CD8-positive, alpha-beta memory T cell (primary cell): ENCODE results near the gene PSORS1C2. TPM values are rescaled to one million over a fixed set of nuclear protein-coding genes. Genes with fewer than 3 reads are reported as not detected.

Source experiments
- CTCF ChIA-PET: fragments of 350-600 bp; sonication (Branson Sonifier 250); formaldehyde crosslinking; loops from one replicate; lab custom pipeline; 2021; ENCODE audit warnings: antibody characterized with exemption; lab: Charles Lee
- POLR2A ChIA-PET: fragments of 350-600 bp; sonication (Branson Sonifier 250); formaldehyde crosslinking; loops from one replicate; lab custom pipeline; 2021; ENCODE audit warnings: antibody characterized with exemption; lab: Charles Lee
- DNase-seq, 5 donors: peaks; one replicate each; pipeline versions ENCODE4 v3.0.0 to v3.0.0-alpha.2; 2020 to 2022; ENCODE audit warnings: mixed read lengths in 1 of 5
- H3K27ac ChIP-seq: one replicate; pipeline ENCODE4 v1.7.0; 2013; ENCODE audit warnings: low read depth, mild to moderate bottlenecking, low read length, moderate library complexity
- H3K27me3 ChIP-seq: 2 replicates; pipeline ENCODE4 v1.7.0; 2013; ENCODE audit warnings: low read length, mild to moderate bottlenecking; ENCODE audit not compliant: insufficient read depth, poor library complexity, severe bottlenecking
- H3K36me3 ChIP-seq: 2 replicates; pipeline ENCODE4 v1.7.0; 2013; ENCODE audit warnings: mild to moderate bottlenecking, low read length, moderate library complexity; ENCODE audit not compliant: insufficient read depth
- H3K4me1 ChIP-seq: 2 replicates; pipeline ENCODE4 v1.7.0; 2013; ENCODE audit warnings: mild to moderate bottlenecking, low read length, moderate library complexity; ENCODE audit not compliant: insufficient read depth
- H3K4me3 ChIP-seq: 2 replicates; pipeline ENCODE4 v1.7.0; 2013; ENCODE audit warnings: mild to moderate bottlenecking, low read length
- H3K9me3 ChIP-seq: 2 replicates; pipeline ENCODE4 v1.7.0; 2013; ENCODE audit warnings: mild to moderate bottlenecking, low read length
- H3K27ac Mint-ChIP-seq, 8 donors: one replicate each; pipeline ENCODE4 v1.8.0; 2020 to 2021; ENCODE audit warnings: mixed read lengths in 8 of 8, mild to moderate bottlenecking in 6 of 8, inconsistent platforms in 3 of 8, moderate library complexity in 3 of 8
- H3K27me3 Mint-ChIP-seq, 2 donors: one replicate each; pipeline ENCODE4 v1.8.0; 2020 to 2021; ENCODE audit warnings: mixed read lengths in 2 of 2, mild to moderate bottlenecking in 1 of 2, moderate library complexity in 1 of 2
- H3K36me3 Mint-ChIP-seq, 3 donors: one replicate each; pipeline ENCODE4 v1.8.0; 2020 to 2021; ENCODE audit warnings: mixed read lengths in 3 of 3, inconsistent platforms in 1 of 3, mild to moderate bottlenecking in 1 of 3
- H3K4me1 Mint-ChIP-seq, 3 donors: one replicate each; pipeline ENCODE4 v1.8.0; 2020 to 2021; ENCODE audit warnings: mixed read lengths in 3 of 3, inconsistent platforms in 1 of 3, mild to moderate bottlenecking in 1 of 3
- H3K4me3 Mint-ChIP-seq, 7 donors: one replicate each; pipeline ENCODE4 v1.8.0; 2020 to 2021; ENCODE audit warnings: mixed read lengths in 7 of 7, mild to moderate bottlenecking in 6 of 7, moderate library complexity in 4 of 7, inconsistent platforms in 2 of 7
- H3K9me3 Mint-ChIP-seq, 5 donors: one replicate each; pipeline ENCODE4 v1.8.0; 2020 to 2022; ENCODE audit warnings: mixed read lengths in 5 of 5, mild to moderate bottlenecking in 3 of 5, moderate library complexity in 2 of 5, inconsistent platforms in 1 of 5
- polyA plus RNA-seq: library from polyadenylated mRNA; unstranded; fragments of 300-500 nt; fragmentation: Illumina TruSeq; gene quantifications from one replicate; pipeline ENCODE4 v1.2.3, GENCODE V29; 2021
- total RNA-seq, 2 experiments: library from RNA; stranded (reverse); gene quantifications; one replicate each; pipeline ENCODE4 v1.2.3, GENCODE V29; 2021

PSORS1C2 gene
- total and polyA plus RNA-seq, 3 experiments from 2014 or later, result not detected

GRCh38 chr6:31091680-31092079 lies 47.2 kb downstream of the PSORS1C2 start:
- ChIA-PET POLR2A (no interaction called here), CTCF (interaction anchor here (0.8 to 3.3 kb wide), 3 partner anchors 11 to 258 kb away, joined by 3 to 22 read pairs (median 3); no protein-coding TSS in a partner anchor)
- H3K27ac Mint-ChIP-seq, result no peak overlapping the region
- Histone ChIP-seq H3K9me3 (no peaks in the 10 kb centered on the region), H3K27ac (no peak overlapping the region), H3K27me3 (no peaks in the 10 kb centered on the region), H3K4me3 (no peak overlapping the region), H3K4me1 (peaks cover 38% of the 10 kb centered on the region), H3K36me3 (no peaks in the 10 kb centered on the region)
- H3K9me3 Mint-ChIP-seq, result no peaks in the 10 kb centered on the region
- H3K4me1 Mint-ChIP-seq, result peaks cover 29 to 39% (median 30%) of the 10 kb centered on the region in 3 donors
- DNase-seq, result no peak
- H3K36me3 Mint-ChIP-seq, result no peaks in the 10 kb centered on the region
- H3K27me3 Mint-ChIP-seq, result peaks cover 0 to 3% of the 10 kb centered on the region in 2 donors
- no peak overlapping the region for H3K4me3 Mint-ChIP-seq

GRCh38 chr6:31090973-31091364 lies 47.9 kb downstream of the PSORS1C2 start:
- no peak overlapping the region for H3K4me3 Mint-ChIP-seq
- CTCF ChIA-PET, result interaction anchor here (0.8 to 2.0 kb wide), 4 partner anchors 11 to 257 kb away, joined by 3 to 5 read pairs (median 3); no protein-coding TSS in a partner anchor
- no peak overlapping the region for H3K4me3 ChIP-seq
- no peaks in the 10 kb centered on the region for H3K9me3 ChIP-seq
- H3K36me3 ChIP-seq, result no peaks in the 10 kb centered on the region
- no peaks in the 10 kb centered on the region for H3K27me3 ChIP-seq
- H3K27ac ChIP-seq, result no peak overlapping the region
- no peaks in the 10 kb centered on the region for H3K36me3 Mint-ChIP-seq
- POLR2A ChIA-PET, result no interaction called here
- DNase-seq, result no peak
- peaks cover 23 to 32% (median 24%) of the 10 kb centered on the region in 3 donors for H3K4me1 Mint-ChIP-seq
- H3K27ac Mint-ChIP-seq, result peak overlapping the region in 1 of 8 donors; percentile 50
- no peaks in the 10 kb centered on the region for H3K9me3 Mint-ChIP-seq
- peaks cover 32% of the 10 kb centered on the region for H3K4me1 ChIP-seq
- peaks cover 0 to 3% of the 10 kb centered on the region in 2 donors for H3K27me3 Mint-ChIP-seq

- H3K27me3 Mint-ChIP-seq, result peaks cover 0 to 7% of the 10 kb centered on the region in 2 donors
- H3K4me3 Mint-ChIP-seq, result no peak overlapping the region
- no peak overlapping the region for H3K27ac ChIP-seq
- H3K36me3 ChIP-seq, result no peaks in the 10 kb centered on the region
- no peaks in the 10 kb centered on the region for H3K36me3 Mint-ChIP-seq
- H3K4me1 ChIP-seq, result peaks cover 27% of the 10 kb centered on the region
- peaks cover 19 to 26% (median 20%) of the 10 kb centered on the region in 3 donors for H3K4me1 Mint-ChIP-seq
- POLR2A ChIA-PET, result no interaction called here
- H3K4me3 ChIP-seq, result no peak overlapping the region
- no peaks in the 10 kb centered on the region for H3K9me3 Mint-ChIP-seq
- H3K27ac Mint-ChIP-seq, result no peak overlapping the region
- CTCF ChIA-PET, result interaction anchor here (1.0 to 2.0 kb wide), 3 partner anchors 11 to 36 kb away, joined by 3 to 5 read pairs (median 3); no protein-coding TSS in a partner anchor
- no peak for DNase-seq
- no peaks in the 10 kb centered on the region for H3K27me3 ChIP-seq
- no peaks in the 10 kb centered on the region for H3K9me3 ChIP-seq
Observed at GRCh38 chr6:31090275-31090972, 48.4 kb downstream of the PSORS1C2 start.

Other genes starting within 250 kb of the PSORS1C2 start
- 10 to 100 TPM; 48.2 to 55.3 TPM for gene GTF2H4, start 230.9 kb downstream of the PSORS1C2 start, total RNA-seq
- gene GTF2H4, start 230.9 kb downstream of the PSORS1C2 start, polyA plus RNA-seq, result 7.5 TPM
- gene VARS2, start 224.8 kb downstream of the PSORS1C2 start, total RNA-seq, result 10 to 100 TPM; 82.4 to 86.0 TPM
- 16.2 TPM for gene VARS2, start 224.8 kb downstream of the PSORS1C2 start, polyA plus RNA-seq
- gene SFTA2, start 206.9 kb downstream of the PSORS1C2 start, total RNA-seq, result not detected
- gene SFTA2, start 206.9 kb downstream of the PSORS1C2 start, polyA plus RNA-seq, result not detected
- gene MUCL3, start 198.1 kb downstream of the PSORS1C2 start, total RNA-seq, result not detected
- not detected for gene MUCL3, start 198.1 kb downstream of the PSORS1C2 start, polyA plus RNA-seq
- not detected for gene MUC21, start 155.3 kb downstream of the PSORS1C2 start, total RNA-seq
- gene MUC21, start 155.3 kb downstream of the PSORS1C2 start, polyA plus RNA-seq, result not detected
- gene MUC22, start 128.6 kb downstream of the PSORS1C2 start, total RNA-seq, result not detected
- not detected for gene MUC22, start 128.6 kb downstream of the PSORS1C2 start, polyA plus RNA-seq
- gene C6orf15, start 26.5 kb downstream of the PSORS1C2 start, total RNA-seq, result not detected
- not detected for gene C6orf15, start 26.5 kb downstream of the PSORS1C2 start, polyA plus RNA-seq
- gene PSORS1C1, start 24.3 kb downstream of the PSORS1C2 start, total RNA-seq, result not detected
- gene PSORS1C1, start 24.3 kb downstream of the PSORS1C2 start, polyA plus RNA-seq, result not detected
- gene CDSN, start 18.6 kb downstream of the PSORS1C2 start, total RNA-seq, result not detected
- not detected for gene CDSN, start 18.6 kb downstream of the PSORS1C2 start, polyA plus RNA-seq
- gene CCHCR1, start 18.7 kb upstream of the PSORS1C2 start, total RNA-seq, result 10 to 100 TPM; 45.9 to 46.1 TPM
- 7.4 TPM for gene CCHCR1, start 18.7 kb upstream of the PSORS1C2 start, polyA plus RNA-seq
- gene TCF19, start 19.5 kb upstream of the PSORS1C2 start, total RNA-seq, result 100 to 1,000 TPM; 102 to 103 TPM
- gene TCF19, start 19.5 kb upstream of the PSORS1C2 start, polyA plus RNA-seq, result 11.6 TPM
- gene POU5F1, start 31.6 kb upstream of the PSORS1C2 start, total RNA-seq, result not detected
- not detected for gene POU5F1, start 31.6 kb upstream of the PSORS1C2 start, polyA plus RNA-seq
- 100 to 1,000 TPM; 823 to 860 TPM for gene HLA-C, start 133.0 kb upstream of the PSORS1C2 start, total RNA-seq
- gene HLA-C, start 133.0 kb upstream of the PSORS1C2 start, polyA plus RNA-seq, result 4,018 TPM
- 1,000 to 10,000 TPM; 3,705 to 3,812 TPM for gene HLA-B, start 218.1 kb upstream of the PSORS1C2 start, total RNA-seq
- gene HLA-B, start 218.1 kb upstream of the PSORS1C2 start, polyA plus RNA-seq, result 8,337 TPM